Neutrophil (primary cell): ENCODE data around the gene TBX21.
A peak's percentile ranks its signal among the peaks of the same experiment; 100 is the strongest.

Experiments used
- H3K27ac ChIP-seq: fragments of 200-600 bp; sonication (generic); 2 replicates; pipeline ENCODE4 v1.5.1; 2016; ENCODE audit warnings: mild to moderate bottlenecking, moderate library complexity
- H3K27me3 ChIP-seq: fragments of 200-600 bp; sonication (generic); 2 replicates; pipeline ENCODE4 v1.6.0; 2016; ENCODE audit warnings: mild to moderate bottlenecking
- H3K36me3 ChIP-seq: fragments of 200-600 bp; sonication (generic); 2 replicates; pipeline ENCODE4 v1.5.1; 2017
- H3K4me1 ChIP-seq, 2 experiments: fragments of 200-600 bp in 1 of 2; sonication (generic) in 1 of 2; 1 replicate in 1 of 2; 2 replicates in 1 of 2; pipeline versions ENCODE4 v1.5.1 to v1.6.1; 2013 to 2016; ENCODE audit warnings: low read depth in 1 of 2, low read length in 1 of 2, mild to moderate bottlenecking in 1 of 2, moderate library complexity in 1 of 2; ENCODE audit not compliant: control insufficient read depth in 1 of 2, insufficient read depth in 1 of 2
- H3K4me3 ChIP-seq, 2 experiments: fragments of 200-600 bp in 1 of 2; sonication (generic) in 1 of 2; 1 replicate in 1 of 2; 2 replicates in 1 of 2; pipeline ENCODE4 v1.5.1; 2013 to 2016; ENCODE audit warnings: low read depth in 1 of 2, low read length in 1 of 2, mild to moderate bottlenecking in 1 of 2, moderate library complexity in 1 of 2
- H3K9me3 ChIP-seq: fragments of 200-600 bp; sonication (generic); 2 replicates; pipeline ENCODE4 v1.5.1; 2016
- CTCF ChIP-seq: fragments of 200-600 bp; sonication (generic); IDR thresholded peaks from 2 replicates; pipeline ENCODE4 v1.5.1; 2016; ENCODE audit warnings: antibody characterized with exemption

TBX21 gene

GRCh38 chr17:47704116-47704515, 28.9 kb upstream of the TBX21 start:
- Histone ChIP-seq H3K36me3 (peaks cover 27% of the 10 kb centered on the region), H3K9me3 (no peaks in the 10 kb centered on the region), H3K4me1 (peaks cover 31 to 50% of the 10 kb centered on the region in 2 experiments), H3K4me3 (peak overlapping the region; percentile 37 to 46), H3K27me3 (peaks cover 11% of the 10 kb centered on the region), H3K27ac (peak overlapping the region; percentile 68)
- TF ChIP-seq CTCF, result no peak

GRCh38 chr17:47704736-47705135, 28.3 kb upstream of the TBX21 start:
- Histone ChIP-seq H3K27ac (peak overlapping the region; percentile 68), H3K4me3 (peak overlapping the region in 1 of 2 experiments; percentile 37), H3K36me3 (peaks cover 28% of the 10 kb centered on the region), H3K4me1 (peaks cover 31 to 49% of the 10 kb centered on the region in 2 experiments), H3K27me3 (peaks cover 11% of the 10 kb centered on the region), H3K9me3 (no peaks in the 10 kb centered on the region)
- TF ChIP-seq CTCF, result no peak

- H3K4me3 ChIP-seq, result no peak overlapping the region
- H3K27me3 ChIP-seq, result peaks cover 11% of the 10 kb centered on the region
- peak overlapping the region; percentile 51 for H3K27ac ChIP-seq
- peaks cover 34% of the 10 kb centered on the region for H3K36me3 ChIP-seq
- H3K4me1 ChIP-seq, result peaks cover 31 to 49% of the 10 kb centered on the region in 2 experiments
- no peaks in the 10 kb centered on the region for H3K9me3 ChIP-seq
- no peak for TF ChIP-seq CTCF
These were observed 27.2 kb upstream of the TBX21 start for GRCh38 chr17:47705536-47706530.

GRCh38 chr17:47707056-47707804, 25.8 kb upstream of the TBX21 start:
- peaks cover 31 to 49% of the 10 kb centered on the region in 2 experiments for H3K4me1 ChIP-seq
- TF ChIP-seq CTCF, result no peak
- H3K9me3 ChIP-seq, result no peaks in the 10 kb centered on the region
- peaks cover 33% of the 10 kb centered on the region for H3K36me3 ChIP-seq
- no peak overlapping the region for H3K4me3 ChIP-seq
- H3K27me3 ChIP-seq, result peaks cover 14% of the 10 kb centered on the region
- H3K27ac ChIP-seq, result peak overlapping the region; percentile 33

GRCh38 chr17:47707884-47708283, 25.2 kb upstream of the TBX21 start:
- peaks cover 20% of the 10 kb centered on the region for H3K27me3 ChIP-seq
- no peaks in the 10 kb centered on the region for H3K9me3 ChIP-seq
- H3K4me1 ChIP-seq, result peaks cover 27 to 45% of the 10 kb centered on the region in 2 experiments
- TF ChIP-seq CTCF, result no peak
- H3K4me3 ChIP-seq, result no peak overlapping the region
- peaks cover 33% of the 10 kb centered on the region for H3K36me3 ChIP-seq
- H3K27ac ChIP-seq, result no peak overlapping the region
